A673 (cell line): ENCODE data around the gene KCNMA1. TPM values are rescaled to one million over a fixed set of nuclear protein-coding genes. Genes with fewer than 3 reads are reported as not detected.

Experiments used
- BruUV-seq: library from RNA; stranded (reverse); fragments of 400-500 nt; replicated peaks from 2 replicates; lab custom pipeline; 2021; lab: Mats Ljungman, UMichigan
- CTCF ChIA-PET: fragments of 300-600 bp; sonication (Branson Sonifier 250); formaldehyde crosslinking; loops from one replicate; lab custom pipeline; 2022; ENCODE audit warnings: antibody characterized with exemption; lab: Charles Lee
- POLR2A ChIA-PET: fragments of 300-600 bp; sonication (Branson Sonifier 250); formaldehyde crosslinking; loops from one replicate; lab custom pipeline; 2022; ENCODE audit warnings: antibody characterized with exemption; ENCODE audit not compliant: low non-redundant PET; lab: Charles Lee
- DNase-seq: peaks from one replicate; pipeline ENCODE4 v3.0.0-alpha.2; 2015; ENCODE audit warnings: low spot score
- H3K27ac ChIP-seq: fragments of 200-600 bp; sonication (generic); 2 replicates; pipeline ENCODE4 v1.5.1; 2016; ENCODE audit warnings: mixed run types, low read depth, mild to moderate bottlenecking, mixed read lengths, antibody characterized with exemption, low read length; ENCODE audit not compliant: poor library complexity, severe bottlenecking
- H3K27me3 ChIP-seq: fragments of 200-600 bp; sonication (generic); replicated peaks from 2 replicates; pipeline ENCODE4 v1.6.1; 2017; ENCODE audit warnings: mixed run types, low read depth, mild to moderate bottlenecking, mixed read lengths, antibody characterized with exemption, low read length; ENCODE audit not compliant: insufficient read depth, poor library complexity
- H3K36me3 ChIP-seq: fragments of 200-600 bp; sonication (generic); 2 replicates; pipeline ENCODE4 v1.6.1; 2016; ENCODE audit warnings: mixed run types, mild to moderate bottlenecking, mixed read lengths, antibody characterized with exemption, low read length; ENCODE audit not compliant: insufficient read depth, poor library complexity, severe bottlenecking
- H3K4me1 ChIP-seq: fragments of 200-600 bp; sonication (generic); 2 replicates; pipeline ENCODE4 v1.6.1; 2017; ENCODE audit warnings: mixed run types, mild to moderate bottlenecking, mixed read lengths, antibody characterized with exemption, low read length; ENCODE audit not compliant: insufficient read depth, poor library complexity, severe bottlenecking
- H3K4me3 ChIP-seq: fragments of 200-600 bp; sonication (generic); 2 replicates; pipeline ENCODE4 v1.5.1; 2016; ENCODE audit warnings: low read depth, mixed run types, mild to moderate bottlenecking, mixed read lengths, low read length; ENCODE audit not compliant: poor library complexity, severe bottlenecking
- H3K9me3 ChIP-seq: fragments of 200-600 bp; sonication (generic); 2 replicates; pipeline ENCODE4 v1.6.1; 2016; ENCODE audit warnings: mixed run types, low read depth, mild to moderate bottlenecking, mixed read lengths, antibody characterized with exemption, low read length; ENCODE audit not compliant: poor library complexity, severe bottlenecking
- EZH2 ChIP-seq: fragments of 200-600 bp; sonication (generic); IDR thresholded peaks from 2 replicates; pipeline ENCODE4 v1.6.1; 2017; ENCODE audit warnings: borderline replicate concordance, low read depth, mild to moderate bottlenecking, mixed read lengths, antibody characterized with exemption, low read length; ENCODE audit not compliant: poor library complexity, severe bottlenecking
- intact Hi-C: fragments of 100-400 bp; cut with micrococcal nuclease; formaldehyde crosslinking; loops from one replicate; pipeline ENCODE4 v1.10.0; 2022; ENCODE audit not compliant: unreplicated experiment
- total RNA-seq: library from RNA; stranded (reverse); gene quantifications from 2 replicates; pipeline ENCODE4 v1.2.3, GENCODE V29; 2021
- TF ChIP-seq, protein P1 (sequence below): fragments of 300-800, 200-600 bp; sonication (generic); conservative IDR thresholded peaks from 2 replicates; pipeline ENCODE4 v1.5.1; 2017; ENCODE audit warnings: low read depth, mild to moderate bottlenecking, antibody characterized with exemption, low read length, moderate library complexity, mixed read lengths

KCNMA1 gene
- total RNA-seq, 1 experiment from 2014 or later = 0.84 TPM

DNA sequence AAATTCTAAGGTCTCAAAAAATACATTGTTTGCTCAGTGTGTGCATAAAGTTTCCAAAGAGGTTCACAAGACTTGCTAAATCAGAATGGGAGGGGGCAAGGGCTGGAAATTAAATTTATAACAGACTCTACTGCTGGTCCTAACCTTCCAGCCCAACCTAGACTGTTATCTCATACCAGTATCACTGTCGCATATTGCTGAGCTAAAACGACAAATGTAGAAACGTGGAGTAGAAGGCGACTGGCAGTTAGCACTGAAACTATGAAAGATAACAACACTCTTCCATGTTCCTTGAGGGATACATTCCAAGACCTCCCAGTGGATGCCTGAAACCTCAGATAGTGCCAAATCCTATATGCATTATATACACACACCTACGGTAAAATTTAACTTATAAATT lies 514.3 kb downstream of the KCNMA1 start:
- Histone ChIP-seq H3K4me3 (no peak overlapping the region), H3K4me1 (no peaks in the 10 kb centered on the region), H3K36me3 (no peaks in the 10 kb centered on the region), H3K27ac (no peak overlapping the region), H3K27me3 (peaks cover 14% of the 10 kb centered on the region), H3K9me3 (no peaks in the 10 kb centered on the region)
- TF ChIP-seq, protein P1, sequence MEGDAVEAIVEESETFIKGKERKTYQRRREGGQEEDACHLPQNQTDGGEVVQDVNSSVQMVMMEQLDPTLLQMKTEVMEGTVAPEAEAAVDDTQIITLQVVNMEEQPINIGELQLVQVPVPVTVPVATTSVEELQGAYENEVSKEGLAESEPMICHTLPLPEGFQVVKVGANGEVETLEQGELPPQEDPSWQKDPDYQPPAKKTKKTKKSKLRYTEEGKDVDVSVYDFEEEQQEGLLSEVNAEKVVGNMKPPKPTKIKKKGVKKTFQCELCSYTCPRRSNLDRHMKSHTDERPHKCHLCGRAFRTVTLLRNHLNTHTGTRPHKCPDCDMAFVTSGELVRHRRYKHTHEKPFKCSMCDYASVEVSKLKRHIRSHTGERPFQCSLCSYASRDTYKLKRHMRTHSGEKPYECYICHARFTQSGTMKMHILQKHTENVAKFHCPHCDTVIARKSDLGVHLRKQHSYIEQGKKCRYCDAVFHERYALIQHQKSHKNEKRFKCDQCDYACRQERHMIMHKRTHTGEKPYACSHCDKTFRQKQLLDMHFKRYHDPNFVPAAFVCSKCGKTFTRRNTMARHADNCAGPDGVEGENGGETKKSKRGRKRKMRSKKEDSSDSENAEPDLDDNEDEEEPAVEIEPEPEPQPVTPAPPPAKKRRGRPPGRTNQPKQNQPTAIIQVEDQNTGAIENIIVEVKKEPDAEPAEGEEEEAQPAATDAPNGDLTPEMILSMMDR = no peak
- no peak for TF ChIP-seq EZH2
- POLR2A ChIA-PET = no interaction called here
- no TSS peak for BruUV-seq
- DNase-seq = no peak
- intact Hi-C loops = no loop called here
- CTCF ChIA-PET = no interaction called here

DNA sequence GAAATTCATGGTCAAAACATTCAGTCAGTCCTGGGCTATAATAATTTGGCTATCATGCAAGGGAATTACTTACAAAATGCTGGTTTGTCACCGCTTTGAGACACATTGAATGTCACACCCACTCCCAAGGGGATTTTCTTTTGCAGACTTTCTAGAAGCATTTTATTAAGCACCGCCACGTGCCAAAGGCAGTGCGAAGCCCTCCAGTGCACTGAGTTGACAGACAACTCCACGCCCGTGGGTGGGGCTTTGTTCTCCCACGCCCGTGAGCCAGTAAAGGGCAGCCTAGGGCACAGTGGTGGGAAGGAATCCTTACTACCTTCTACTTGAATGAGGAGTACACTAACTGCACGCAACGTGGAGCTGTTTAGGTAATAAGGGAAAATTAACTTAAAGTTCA lies 515.8 kb downstream of the KCNMA1 start:
- H3K36me3 ChIP-seq = no peaks in the 10 kb centered on the region
- peaks cover 14% of the 10 kb centered on the region for H3K27me3 ChIP-seq
- ChIA-PET POLR2A (no interaction called here), CTCF (interaction anchor here (0.7 kb wide), 1 partner anchor 1726 kb away, joined by 3 read pairs; no protein-coding TSS in a partner anchor)
- BruUV-seq = no TSS peak
- H3K9me3 ChIP-seq = no peaks in the 10 kb centered on the region
- TF ChIP-seq, protein P1 = no peak
- no peak for TF ChIP-seq EZH2
- no peak overlapping the region for H3K4me3 ChIP-seq
- no peak for DNase-seq
- no peaks in the 10 kb centered on the region for H3K4me1 ChIP-seq
- H3K27ac ChIP-seq = no peak overlapping the region
- intact Hi-C loops = no loop called here

DNA sequence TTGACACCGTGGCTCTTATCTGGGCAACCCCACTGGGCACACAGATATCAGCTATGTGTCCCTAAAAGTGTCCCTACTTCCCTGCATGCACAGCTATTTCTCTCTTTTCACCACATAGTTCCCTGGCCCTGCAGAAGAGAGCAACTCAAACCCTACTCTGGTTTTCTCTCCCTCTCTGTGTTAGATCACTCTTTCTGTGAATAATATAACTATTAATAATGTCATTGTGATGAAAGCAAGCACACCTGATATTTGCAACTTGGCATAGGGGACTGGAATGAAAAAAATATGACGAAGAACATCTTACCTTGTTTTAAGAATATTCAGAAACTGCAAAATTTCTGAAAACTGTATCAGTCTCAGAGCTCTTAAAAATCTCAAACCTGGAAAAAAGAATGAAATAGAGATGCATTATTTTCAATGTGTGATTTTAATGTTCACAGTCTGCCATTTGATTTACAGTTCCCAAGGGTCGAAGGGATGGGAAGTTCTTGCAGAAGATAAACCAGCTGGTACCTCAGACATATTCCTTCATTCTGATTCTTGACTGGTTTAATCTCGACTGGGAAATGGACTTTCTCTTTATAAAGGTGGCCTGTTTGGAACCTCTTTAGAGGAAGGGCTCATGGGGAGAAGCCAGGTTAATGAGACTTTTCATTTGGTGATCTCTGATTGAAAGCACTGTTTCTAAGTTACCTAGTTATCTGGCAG lies 516.8 kb downstream of the KCNMA1 start:
- CTCF ChIA-PET = no interaction called here
- H3K4me3 ChIP-seq = no peak overlapping the region

More for the DNA sequence above, 516.8 kb downstream of the KCNMA1 start:
- BruUV-seq = no TSS peak
- H3K27me3 ChIP-seq = peaks cover 14% of the 10 kb centered on the region
- no peaks in the 10 kb centered on the region for H3K36me3 ChIP-seq
- no peak for DNase-seq
- TF ChIP-seq EZH2 = no peak
- TF ChIP-seq, protein P1 = no peak
- no peak overlapping the region for H3K27ac ChIP-seq
- no peaks in the 10 kb centered on the region for H3K9me3 ChIP-seq
- intact Hi-C loops = no loop called here
- no peaks in the 10 kb centered on the region for H3K4me1 ChIP-seq
- POLR2A ChIA-PET = no interaction called here
